AG09309 (cell line): ENCODE results near the gene INPP5A.

Experiments used
- DNase-seq: peaks from one replicate; pipeline ENCODE4 v3.0.0-alpha.2; 2010; ENCODE audit warnings: low read depth
- H3K4me3 ChIP-seq: 2 replicates; pipeline ENCODE4 v1.5.1; 2011; ENCODE audit warnings: mild to moderate bottlenecking, low read depth, low read length, moderate library complexity; ENCODE audit not compliant: control insufficient read depth
- TF ChIP-seq, protein P1 (sequence below): IDR thresholded peaks from 2 replicates; pipeline ENCODE4 v1.5.1; 2011; ENCODE audit warnings: mild to moderate bottlenecking, low read depth, low read length, inconsistent platforms; ENCODE audit not compliant: insufficient read depth, control insufficient read depth; ENCODE audit errors: missing control alignments

INPP5A gene

DNA sequence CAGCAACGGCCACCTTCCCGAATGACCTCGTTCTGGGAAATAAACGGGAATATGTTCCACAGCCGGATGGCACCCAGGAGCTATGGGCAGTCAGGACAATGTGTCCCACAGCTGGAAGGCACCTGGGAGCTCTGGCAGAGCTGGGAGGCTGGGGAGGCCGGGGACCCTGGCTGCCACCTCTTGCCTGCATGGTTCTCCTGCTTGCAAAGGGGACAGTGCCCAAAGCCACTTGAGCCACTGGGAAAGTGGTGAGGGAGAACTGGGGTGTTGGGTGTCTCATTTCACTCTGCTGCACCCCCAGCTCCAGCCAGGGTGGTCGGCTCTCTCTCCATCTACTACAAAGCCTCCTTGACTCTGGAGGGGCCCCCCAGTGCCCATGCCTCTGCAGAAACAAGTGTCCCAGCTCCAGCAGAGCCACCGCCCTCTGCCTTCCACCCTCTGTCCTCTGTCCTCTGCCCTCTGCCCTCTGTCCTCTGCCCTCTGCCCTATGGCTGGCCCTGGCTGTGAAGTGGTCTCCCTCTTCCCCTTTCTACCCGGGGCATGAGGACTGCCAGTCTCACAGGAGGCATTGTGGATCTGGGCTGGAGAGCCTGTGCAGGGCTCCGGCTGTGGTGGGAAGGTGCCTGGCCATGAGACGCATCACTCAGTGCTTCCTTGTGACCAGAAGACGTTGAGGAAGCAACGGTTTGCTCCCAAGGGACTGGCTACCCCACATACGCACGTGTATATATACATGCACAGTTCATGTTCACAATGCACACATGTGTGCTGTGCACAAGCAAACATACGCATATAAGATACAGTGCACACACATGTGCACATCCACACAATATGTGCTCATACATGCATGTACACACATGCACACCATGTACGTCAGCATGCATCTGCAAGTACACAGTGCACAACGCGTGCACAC lies 21.5 kb upstream of the INPP5A start:
- no peak for DNase-seq
- H3K4me3 ChIP-seq: no peak overlapping the region
- TF ChIP-seq, protein P1, sequence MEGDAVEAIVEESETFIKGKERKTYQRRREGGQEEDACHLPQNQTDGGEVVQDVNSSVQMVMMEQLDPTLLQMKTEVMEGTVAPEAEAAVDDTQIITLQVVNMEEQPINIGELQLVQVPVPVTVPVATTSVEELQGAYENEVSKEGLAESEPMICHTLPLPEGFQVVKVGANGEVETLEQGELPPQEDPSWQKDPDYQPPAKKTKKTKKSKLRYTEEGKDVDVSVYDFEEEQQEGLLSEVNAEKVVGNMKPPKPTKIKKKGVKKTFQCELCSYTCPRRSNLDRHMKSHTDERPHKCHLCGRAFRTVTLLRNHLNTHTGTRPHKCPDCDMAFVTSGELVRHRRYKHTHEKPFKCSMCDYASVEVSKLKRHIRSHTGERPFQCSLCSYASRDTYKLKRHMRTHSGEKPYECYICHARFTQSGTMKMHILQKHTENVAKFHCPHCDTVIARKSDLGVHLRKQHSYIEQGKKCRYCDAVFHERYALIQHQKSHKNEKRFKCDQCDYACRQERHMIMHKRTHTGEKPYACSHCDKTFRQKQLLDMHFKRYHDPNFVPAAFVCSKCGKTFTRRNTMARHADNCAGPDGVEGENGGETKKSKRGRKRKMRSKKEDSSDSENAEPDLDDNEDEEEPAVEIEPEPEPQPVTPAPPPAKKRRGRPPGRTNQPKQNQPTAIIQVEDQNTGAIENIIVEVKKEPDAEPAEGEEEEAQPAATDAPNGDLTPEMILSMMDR: no peak

DNA sequence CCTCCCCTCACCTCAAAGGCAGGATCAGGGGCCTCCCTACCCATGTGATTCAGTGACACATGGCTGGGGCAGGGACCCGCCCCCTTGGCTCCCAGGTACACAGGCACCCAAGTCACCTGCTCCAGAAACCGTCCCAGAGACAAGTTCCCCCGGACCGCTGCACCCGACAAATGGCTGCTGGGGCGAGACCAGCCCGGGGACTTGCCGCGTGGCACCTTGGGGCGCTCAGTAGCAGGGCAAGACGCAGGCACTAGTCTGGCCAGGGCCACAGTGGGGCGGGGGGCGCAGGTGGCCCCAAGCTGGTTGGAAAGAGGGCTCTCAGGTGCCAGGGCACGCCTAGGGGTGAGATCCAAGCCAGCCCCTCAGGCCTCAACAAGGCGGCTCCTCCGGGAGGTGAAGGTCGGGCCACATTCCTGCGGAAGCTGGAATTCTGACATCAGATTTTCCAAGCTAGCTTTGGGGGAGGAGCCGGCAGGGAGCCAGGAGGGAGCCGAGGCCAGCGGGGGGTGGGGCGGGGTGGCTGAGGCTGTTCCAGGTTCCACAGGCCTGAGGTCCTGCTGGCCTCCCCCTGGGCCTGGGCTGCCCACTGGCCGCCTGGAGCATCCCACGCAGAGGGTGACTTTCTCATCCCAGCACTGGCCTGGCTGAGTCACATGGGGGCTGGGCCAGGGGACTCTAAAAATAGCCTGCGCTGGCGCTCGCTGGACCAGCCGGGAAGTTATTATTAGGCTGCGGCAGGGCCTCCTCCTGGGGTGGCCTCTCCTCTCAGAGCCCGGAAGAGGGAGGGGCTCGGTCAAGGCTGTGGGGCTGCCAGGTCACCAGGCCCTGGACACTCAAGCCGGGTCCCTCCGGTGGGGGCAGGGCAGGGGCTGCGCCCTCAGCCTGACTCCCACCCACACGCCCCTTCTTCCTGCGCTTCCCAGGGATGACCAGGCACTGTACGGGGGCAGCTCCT lies 20.5 kb upstream of the INPP5A start:
- TF ChIP-seq, protein P1: no peak
- DNase-seq: peak; percentile 95
- H3K4me3 ChIP-seq: no peak overlapping the region

DNA sequence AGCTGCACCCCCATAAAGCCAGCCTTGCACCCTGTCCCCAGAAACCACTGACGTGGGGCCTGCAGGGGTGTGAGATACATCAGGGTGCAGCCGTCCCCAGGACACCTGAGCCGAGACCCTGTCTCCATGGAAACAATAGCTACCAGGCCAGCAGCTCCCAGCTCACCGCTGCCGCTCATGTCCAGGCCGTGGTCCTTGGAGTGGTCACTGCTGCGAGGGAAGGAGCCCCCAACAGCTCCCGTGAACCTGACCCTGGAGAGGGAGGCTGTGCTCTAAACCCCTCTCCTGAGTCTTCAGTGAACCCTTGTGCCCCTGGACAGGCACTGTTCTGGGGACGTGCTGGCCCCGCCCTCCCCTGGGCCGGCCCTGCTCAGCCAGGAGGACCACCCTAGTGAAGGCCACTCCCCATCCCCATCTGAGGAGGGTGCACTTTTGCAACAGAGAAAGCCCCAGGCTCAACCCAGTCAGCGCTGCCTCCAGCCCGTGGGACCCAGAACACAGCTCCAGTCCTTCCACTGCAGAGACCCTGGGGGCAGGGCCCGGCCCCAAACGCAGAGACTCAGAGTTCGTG lies 19.6 kb upstream of the INPP5A start:
- TF ChIP-seq, protein P1: no peak
- no peak overlapping the region for H3K4me3 ChIP-seq
- DNase-seq: no peak

DNA sequence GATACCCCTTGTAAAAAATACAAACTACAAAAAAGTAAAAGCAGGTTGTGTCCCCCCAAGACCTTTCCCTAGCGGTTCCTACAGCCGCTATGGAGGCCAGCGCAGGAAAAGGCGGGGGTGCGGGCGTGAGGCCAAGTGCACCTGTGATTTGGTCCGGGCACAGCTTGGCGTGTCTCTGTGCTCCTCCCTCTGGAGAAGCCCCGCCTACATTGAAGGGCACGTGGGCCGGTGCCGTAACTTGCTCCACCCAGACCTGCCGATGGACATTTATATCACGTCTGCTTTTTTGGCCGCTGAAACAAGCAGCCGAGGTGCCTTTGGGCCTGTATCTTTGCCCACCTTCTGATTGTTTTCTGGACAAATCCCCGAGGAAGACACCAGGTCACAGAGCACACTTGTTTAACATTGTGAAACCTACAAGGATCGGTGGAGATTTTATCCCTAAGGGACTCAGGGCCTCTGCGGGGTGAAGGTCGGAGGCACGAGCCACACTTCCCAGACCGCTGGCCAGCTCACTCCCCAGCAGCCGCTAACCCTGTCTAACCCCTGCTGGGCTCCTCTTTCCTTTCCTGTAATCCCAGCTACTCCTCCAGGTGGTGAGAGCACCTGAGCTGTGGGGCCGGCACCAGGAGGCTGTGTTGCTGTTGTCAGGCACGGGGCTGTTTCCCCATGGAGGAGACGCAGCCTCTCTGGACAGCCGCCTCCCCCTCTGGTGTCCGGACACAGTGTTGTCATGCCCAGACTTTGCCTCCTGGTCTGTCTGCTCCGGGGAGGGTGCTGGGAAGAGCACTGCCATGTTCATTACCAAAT lies 18.8 kb upstream of the INPP5A start:
- no peak for DNase-seq
- no peak overlapping the region for H3K4me3 ChIP-seq
- TF ChIP-seq, protein P1: no peak

DNA sequence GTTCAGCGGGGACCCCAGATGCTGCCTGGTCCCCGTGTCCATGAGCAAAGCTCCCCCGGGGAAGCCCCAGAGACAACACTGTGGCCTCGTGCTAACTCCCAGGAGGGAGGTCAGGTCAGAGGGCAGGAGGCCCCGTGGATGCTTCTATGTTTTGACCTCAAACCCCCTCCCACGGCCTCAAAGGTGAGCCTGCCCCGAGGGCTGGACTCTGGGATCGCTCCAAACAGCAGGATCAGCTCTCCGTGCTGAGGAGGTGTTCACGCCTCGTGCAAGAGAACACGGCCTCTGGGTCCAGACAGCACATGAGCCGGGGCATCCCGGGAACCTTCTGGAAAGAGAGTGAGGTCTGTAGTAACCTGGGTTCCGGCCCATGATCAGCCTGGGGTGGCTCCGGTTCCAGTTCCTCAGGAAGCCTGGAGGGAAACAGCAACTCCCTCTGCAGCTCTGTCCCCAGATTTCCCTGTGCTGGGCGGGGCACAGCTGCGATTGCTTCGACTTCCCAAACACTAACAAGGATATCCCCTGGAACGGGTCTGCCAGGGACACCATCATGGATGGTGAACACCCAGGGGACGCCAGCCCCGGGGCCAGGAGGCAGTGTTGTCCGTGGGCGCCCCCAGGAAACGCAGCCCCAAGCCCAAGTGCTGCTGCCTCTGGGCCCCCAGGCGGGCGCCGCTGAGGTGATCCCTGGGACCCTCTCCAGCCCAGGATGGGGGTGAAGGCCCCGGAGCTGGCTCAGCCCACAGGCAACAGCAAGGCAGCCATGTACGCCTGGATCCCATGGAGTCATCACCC lies 18.0 kb upstream of the INPP5A start:
- DNase-seq: no peak
- H3K4me3 ChIP-seq: no peak overlapping the region
- TF ChIP-seq, protein P1: no peak
